Heart right ventricle (tissue), 16 donors: ENCODE measurements around the gene GCKR. TPM values are rescaled to one million over a fixed set of nuclear protein-coding genes. Genes with fewer than 3 reads are reported as not detected.

ENCODE experiments used
- ATAC-seq, 8 donors: fragments of 200-7000 bp; cut with Tn5 transposase; one replicate each; pipeline ENCODE4 v1.9.1; 2020; ENCODE audit warnings: mild to moderate bottlenecking in 8 of 8, moderate library complexity in 8 of 8, moderate number of reproducible peaks in 1 of 8
- DNase-seq, 2 donors: peaks; one replicate each; pipeline ENCODE4 v3.0.0-alpha.2; 2020
- H3K27ac ChIP-seq, 10 donors: fragments of 200-600 bp; sonication (generic) in 2 of 10; one replicate each; pipeline versions ENCODE4 v1.5.0 to v1.8.0; 2020 to 2022; ENCODE audit warnings: mild to moderate bottlenecking in 3 of 10
- H3K27me3 ChIP-seq, 7 donors: fragments of 200-600 bp; one replicate each; pipeline ENCODE4 v1.8.0; 2021 to 2022; ENCODE audit warnings: mild to moderate bottlenecking in 2 of 7
- H3K36me3 ChIP-seq, 9 donors: fragments of 200-600 bp; sonication (generic) in 1 of 9; one replicate each; pipeline versions ENCODE4 v1.5.0 to v1.8.0; 2020 to 2022; ENCODE audit warnings: mild to moderate bottlenecking in 2 of 9
- H3K4me1 ChIP-seq, 9 donors: fragments of 200-600 bp; sonication (generic) in 1 of 9; one replicate each; pipeline versions ENCODE4 v1.5.0 to v1.8.0; 2020 to 2022; ENCODE audit warnings: mild to moderate bottlenecking in 4 of 9
- H3K4me3 ChIP-seq, 10 donors: fragments of 200-600 bp; sonication (generic) in 2 of 10; one replicate each; pipeline versions ENCODE4 v1.5.0 to v1.8.0; 2020 to 2022; ENCODE audit warnings: mild to moderate bottlenecking in 7 of 10, moderate library complexity in 2 of 10
- H3K9me3 ChIP-seq, 11 donors: fragments of 200-600 bp in 10 of 11; sonication (generic) in 2 of 11; one replicate each; pipeline versions ENCODE4 v1.5.0 to v1.8.0; 2013 to 2022; ENCODE audit warnings: mild to moderate bottlenecking in 2 of 11, control low read depth in 1 of 11, moderate library complexity in 1 of 11
- WGBS, 2 donors: extraction: QIAGEN DNeasy Blood & Tissue Kit; methylation state at CpG; one replicate each; pipeline ENCODE4 v1.1.7; 2013; ENCODE audit warnings: inconsistent platforms in 1 of 2; 5-methylcytosine and 5-hydroxymethylcytosine counted together
- intact Hi-C, 10 donors: fragments of 100-400 bp; cut with DNase I; formaldehyde crosslinking; loops; one replicate each; pipeline versions ENCODE4 v1.11.1 to v1.14.2; 2022
- polyA plus RNA-seq, 2 donors: library from polyadenylated mRNA; stranded (reverse); fragments of 200-250 nt; gene quantifications; one replicate each; pipeline ENCODE4 v1.2.3, GENCODE V29; 2013
- total RNA-seq, 10 donors: library from RNA; stranded (reverse); fragmentation: NEBNext Ultra II Directional in 3 of 10; extraction: Animal tissue kit (Norgen Biotek cat#: 25700) in 3 of 10; gene quantifications; one replicate each; pipeline versions ENCODE4 v1.2.1 to v1.2.4, GENCODE V29; 2021 to 2023
- TF ChIP-seq, protein P1 (sequence below), 9 donors: fragments of 200-600 bp; sonication (generic) in 2 of 9; IDR thresholded peaks; one replicate each; pipeline versions ENCODE4 v1.5.0 to v1.8.0; 2021 to 2022; ENCODE audit warnings: antibody characterized with exemption in 9 of 9, mild to moderate bottlenecking in 5 of 9, moderate library complexity in 1 of 9
- donor health status: Arrhythmogenic right ventricular cardiomyopathy.
- donor health status: ischemic (EF 13 %, LVEDD 7.1; RV severe dilation, severe dysfunction).
- donor health status: healthy with polysubstance abuse.
- donor health status: DM: no; HTN: yes; CAD: no.
- donor health status: DM: no; HTN: no; CAD: no.
- donor health status: ischemic (EF 25% LVEDD 6.9; RV normal size, moderate dysfunction).
- donor health status: ischemic (EF 25% LVEDD 5.7; RV mildly dilated, moderate dysfunction).
- donor health status: healthy.
- donor health status: DM: yes; HTN: yes; CAD: no.
- donor health status: Ischemic cardiomyopathy.
- donor health status: ischemic (EF 35%, LVEDD 5.7; RV mildly dilated, moderate dysfunction).
- donor health status: nonischemic (EF 11% LVEDD 7.7; RV severe dilation, severe dysfunction).
- donor health status: DM: yes; HTN: yes; CAD: no.
- donor health status: PGD.
- donor health status: ischemic (EF 29% LVEDD 5.4; RV normal size, mild dysfunction).
- donor health status: nonischemic (EF 23%, LVEDD 6.1; RV moderate dilation, normal function).

Gene GCKR
- total and polyA plus RNA-seq, 12 donors, result 0.19 to 1.6 (median 0.90) TPM; not detected in 8

DNA sequence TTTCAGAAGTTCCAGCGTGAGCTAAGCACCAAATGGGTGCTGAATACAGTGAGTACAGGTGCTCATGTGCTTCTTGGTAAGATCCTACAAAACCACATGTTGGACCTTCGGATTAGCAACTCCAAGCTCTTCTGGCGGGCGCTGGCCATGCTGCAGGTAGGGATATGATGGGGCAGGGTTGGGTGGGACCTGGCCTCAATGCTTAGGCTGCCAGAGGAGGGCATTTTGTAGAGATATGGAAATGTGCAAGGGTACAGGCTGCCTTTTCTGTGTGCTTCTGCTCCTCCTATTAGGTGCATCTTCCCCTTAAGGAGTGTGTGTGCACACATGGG lies 22.1 kb downstream of the GCKR start:
- Histone ChIP-seq H3K9me3 (no peaks in the 10 kb centered on the region), H3K36me3 (no peaks in the 10 kb centered on the region), H3K27me3 (peaks cover 0 to 30% (median 9%) of the 10 kb centered on the region in 7 donors), H3K4me3 (no peak overlapping the region), H3K4me1 (no peaks in the 10 kb centered on the region), H3K27ac (no peak overlapping the region)
- 86 to 91% methylated on average over 4 of the region's 4 CpGs for WGBS, 2 donors
- TF ChIP-seq, protein P1, sequence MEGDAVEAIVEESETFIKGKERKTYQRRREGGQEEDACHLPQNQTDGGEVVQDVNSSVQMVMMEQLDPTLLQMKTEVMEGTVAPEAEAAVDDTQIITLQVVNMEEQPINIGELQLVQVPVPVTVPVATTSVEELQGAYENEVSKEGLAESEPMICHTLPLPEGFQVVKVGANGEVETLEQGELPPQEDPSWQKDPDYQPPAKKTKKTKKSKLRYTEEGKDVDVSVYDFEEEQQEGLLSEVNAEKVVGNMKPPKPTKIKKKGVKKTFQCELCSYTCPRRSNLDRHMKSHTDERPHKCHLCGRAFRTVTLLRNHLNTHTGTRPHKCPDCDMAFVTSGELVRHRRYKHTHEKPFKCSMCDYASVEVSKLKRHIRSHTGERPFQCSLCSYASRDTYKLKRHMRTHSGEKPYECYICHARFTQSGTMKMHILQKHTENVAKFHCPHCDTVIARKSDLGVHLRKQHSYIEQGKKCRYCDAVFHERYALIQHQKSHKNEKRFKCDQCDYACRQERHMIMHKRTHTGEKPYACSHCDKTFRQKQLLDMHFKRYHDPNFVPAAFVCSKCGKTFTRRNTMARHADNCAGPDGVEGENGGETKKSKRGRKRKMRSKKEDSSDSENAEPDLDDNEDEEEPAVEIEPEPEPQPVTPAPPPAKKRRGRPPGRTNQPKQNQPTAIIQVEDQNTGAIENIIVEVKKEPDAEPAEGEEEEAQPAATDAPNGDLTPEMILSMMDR (IDR thresholded peaks at IDR 0.05), result no peak
- intact Hi-C loops, result no loop called here
- no peak for DNase-seq
- ATAC-seq, result no peak

DNA sequence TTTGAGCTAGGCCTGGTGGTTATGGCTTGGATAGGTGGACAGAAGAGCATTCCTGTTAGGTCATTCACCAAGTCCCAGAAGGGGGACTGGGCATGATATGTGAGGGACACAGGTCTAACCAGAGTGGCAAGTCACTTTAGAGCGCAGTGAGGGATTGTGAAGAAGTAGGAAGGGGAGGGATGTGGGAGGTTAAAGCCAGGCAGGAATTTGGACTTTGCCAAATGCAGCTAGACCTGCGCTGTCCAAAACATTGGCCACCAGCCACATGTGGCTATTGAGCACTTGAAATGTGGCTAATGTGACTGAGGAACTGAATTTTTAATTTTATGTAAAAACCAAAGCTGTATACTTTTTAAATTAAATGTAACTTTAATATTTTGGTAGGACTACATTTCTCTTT lies 23.7 kb downstream of the GCKR start:
- intact Hi-C loops, result no loop called here
- no peaks in the 10 kb centered on the region for H3K9me3 ChIP-seq
- H3K27ac ChIP-seq, result no peak overlapping the region
- no peaks in the 10 kb centered on the region for H3K4me1 ChIP-seq
- ATAC-seq, result no peak
- 81 to 86% methylated on average over 2 of the region's 2 CpGs for WGBS, 2 donors
- H3K36me3 ChIP-seq, result no peaks in the 10 kb centered on the region
- TF ChIP-seq, protein P1 (IDR thresholded peaks at IDR 0.05), result no peak
- no peak for DNase-seq
- peaks cover 0 to 30% (median 6%) of the 10 kb centered on the region in 7 donors for H3K27me3 ChIP-seq
- H3K4me3 ChIP-seq, result no peak overlapping the region

DNA sequence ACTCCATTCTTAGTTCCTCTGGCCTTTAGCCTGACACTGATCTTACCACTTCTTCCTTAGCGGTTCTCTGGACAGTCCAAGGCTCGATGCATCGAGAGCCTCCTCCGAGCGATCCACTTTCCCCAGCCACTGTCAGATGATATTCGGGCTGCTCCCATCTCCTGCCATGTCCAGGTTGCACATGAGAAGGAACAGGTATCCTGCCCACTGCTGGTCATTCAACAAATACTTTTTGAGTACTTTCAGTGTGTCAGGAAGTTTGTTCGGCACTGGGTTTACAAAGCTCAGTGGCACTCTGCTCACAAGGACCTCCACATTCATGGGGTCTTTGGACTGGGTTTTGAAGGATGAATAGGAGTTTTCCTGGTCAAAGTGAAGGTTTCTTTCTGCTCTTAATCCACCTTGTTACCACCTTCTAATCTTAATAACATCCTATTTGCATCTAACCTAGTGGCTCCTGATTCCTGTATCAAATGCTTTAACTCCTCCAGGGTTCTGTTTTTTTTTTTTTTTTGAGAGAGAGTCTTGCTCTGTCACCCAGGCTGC lies 25.8 kb downstream of the GCKR start:
- 89 to 94% methylated on average over 7 of the region's 7 CpGs for WGBS, 2 donors
- no peaks in the 10 kb centered on the region for H3K36me3 ChIP-seq
- intact Hi-C loops, result no loop called here
- TF ChIP-seq, protein P1 (IDR thresholded peaks at IDR 0.05), result no peak
- DNase-seq (no peak), ATAC-seq (no peak)
- H3K4me1 ChIP-seq, result no peaks in the 10 kb centered on the region
- H3K27ac ChIP-seq, result no peak overlapping the region
- H3K9me3 ChIP-seq, result no peaks in the 10 kb centered on the region
- no peak overlapping the region for H3K4me3 ChIP-seq
- peaks cover 0 to 24% (median 6%) of the 10 kb centered on the region in 7 donors for H3K27me3 ChIP-seq

DNA sequence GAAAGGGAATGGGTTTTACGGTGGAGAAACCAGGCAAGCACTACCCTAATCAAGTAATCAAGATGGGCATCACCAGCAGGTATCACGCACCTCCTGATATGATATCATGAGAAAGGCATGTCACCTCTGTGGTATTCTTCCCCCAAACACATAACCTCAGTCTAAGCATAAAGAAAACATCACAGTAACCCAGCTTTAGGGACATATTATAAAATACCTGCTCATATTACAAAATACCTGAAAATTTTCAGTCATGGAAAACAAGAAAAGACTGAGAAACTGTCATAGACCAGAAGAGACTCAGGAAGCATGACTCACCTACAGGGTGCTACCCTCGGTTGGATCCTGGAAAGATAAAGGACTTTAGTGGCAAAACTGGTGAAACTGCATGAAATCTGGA lies 30.5 kb downstream of the GCKR start:
- Histone ChIP-seq H3K4me1 (no peaks in the 10 kb centered on the region), H3K9me3 (peaks cover 0 to 4% (median 0%) of the 10 kb centered on the region in 11 donors), H3K4me3 (no peak overlapping the region), H3K36me3 (no peaks in the 10 kb centered on the region), H3K27me3 (peaks cover 0 to 23% (median 0%) of the 10 kb centered on the region in 7 donors), H3K27ac (no peak overlapping the region)
- intact Hi-C loops, result no loop called here
- TF ChIP-seq, protein P1 (IDR thresholded peaks at IDR 0.05), result no peak
- no peak for DNase-seq
- ATAC-seq, result no peak
- WGBS, 2 donors, result 66 to 68% methylated on average over 3 of the region's 3 CpGs
